HG03108 (cell line): ENCODE data around the gene SYNE1.
A peak's percentile ranks its signal among the peaks of the same experiment; 100 is the strongest.

Experiments used
- ATAC-seq: cut with Tn5 transposase; IDR thresholded peaks from one replicate; pipeline ENCODE4 v1.9.1; 2021; ENCODE audit warnings: moderate library complexity; ENCODE audit not compliant: unreplicated experiment

Gene SYNE1

GRCh38 chr6:152295346-152295745, 341.8 kb downstream of the SYNE1 start:
- no peak for ATAC-seq

- no peak for ATAC-seq
These were observed 343.8 kb downstream of the SYNE1 start for GRCh38 chr6:152293404-152293803.

- no peak for ATAC-seq
These were observed 344.6 kb downstream of the SYNE1 start for GRCh38 chr6:152292555-152292954.

GRCh38 chr6:152290693-152291092, 346.5 kb downstream of the SYNE1 start:
- ATAC-seq = no peak

- ATAC-seq = no peak
These were observed 359.3 kb downstream of the SYNE1 start for GRCh38 chr6:152277826-152278329.

- no peak for ATAC-seq
These were observed 363.5 kb downstream of the SYNE1 start for GRCh38 chr6:152273638-152274037.

- no peak for ATAC-seq
These were observed 364.2 kb downstream of the SYNE1 start for GRCh38 chr6:152273002-152273401.

GRCh38 chr6:152272486-152272885, 364.7 kb downstream of the SYNE1 start:
- no peak for ATAC-seq

- ATAC-seq = peak; percentile 46
These were observed 365.2 kb downstream of the SYNE1 start for GRCh38 chr6:152271776-152272464.

- ATAC-seq = no peak
These were observed 366.7 kb downstream of the SYNE1 start for GRCh38 chr6:152270301-152270925.

- no peak for ATAC-seq
These were observed 368.2 kb downstream of the SYNE1 start for GRCh38 chr6:152268846-152269442.

GRCh38 chr6:152267967-152268845, 369.0 kb downstream of the SYNE1 start:
- no peak for ATAC-seq

- no peak for ATAC-seq
These were observed 371.5 kb downstream of the SYNE1 start for GRCh38 chr6:152265651-152266050.

GRCh38 chr6:152263582-152263981, 373.6 kb downstream of the SYNE1 start:
- no peak for ATAC-seq

GRCh38 chr6:152261179-152261578, 376.0 kb downstream of the SYNE1 start:
- no peak for ATAC-seq

- ATAC-seq = no peak
These were observed 377.9 kb downstream of the SYNE1 start for GRCh38 chr6:152259234-152259633.

GRCh38 chr6:152257581-152257980, 379.6 kb downstream of the SYNE1 start:
- ATAC-seq = no peak

- ATAC-seq = no peak
These were observed 387.0 kb downstream of the SYNE1 start for GRCh38 chr6:152250127-152250526.

GRCh38 chr6:152248980-152249379, 388.2 kb downstream of the SYNE1 start:
- no peak for ATAC-seq

- ATAC-seq = no peak
These were observed 390.4 kb downstream of the SYNE1 start for GRCh38 chr6:152246554-152247337.
